HG03135 (cell line): ENCODE measurements around the gene KRT3.

Experiments
- ATAC-seq: cut with Tn5 transposase; IDR thresholded peaks from one replicate; pipeline ENCODE4 v1.9.1; 2021; ENCODE audit warnings: mild to moderate bottlenecking, moderate library complexity; ENCODE audit not compliant: unreplicated experiment

Gene KRT3

GRCh38 chr12:52827499-52828090 lies 31.7 kb upstream of the KRT3 start:
- ATAC-seq, result no peak

GRCh38 chr12:52826611-52827498 lies 30.9 kb upstream of the KRT3 start:
- no peak for ATAC-seq

- ATAC-seq, result no peak
Measured at GRCh38 chr12:52825961-52826360, 30.0 kb upstream of the KRT3 start.

GRCh38 chr12:52824741-52825410 lies 29.0 kb upstream of the KRT3 start:
- ATAC-seq, result no peak

GRCh38 chr12:52823761-52824450 lies 28.0 kb upstream of the KRT3 start:
- ATAC-seq, result no peak

GRCh38 chr12:52822771-52823510 lies 27.0 kb upstream of the KRT3 start:
- ATAC-seq, result no peak

GRCh38 chr12:52821826-52822660 lies 26.1 kb upstream of the KRT3 start:
- ATAC-seq, result no peak

GRCh38 chr12:52821071-52821730 lies 25.3 kb upstream of the KRT3 start:
- no peak for ATAC-seq

- ATAC-seq, result no peak
Measured at GRCh38 chr12:52820521-52820920, 24.6 kb upstream of the KRT3 start.

GRCh38 chr12:52819731-52820510 lies 24.0 kb upstream of the KRT3 start:
- ATAC-seq, result no peak

- ATAC-seq, result no peak
Measured at GRCh38 chr12:52818887-52819420, 23.0 kb upstream of the KRT3 start.

- ATAC-seq, result no peak
Measured at GRCh38 chr12:52818388-52818787, 22.5 kb upstream of the KRT3 start.

- ATAC-seq, result no peak
Measured at GRCh38 chr12:52817699-52818238, 21.9 kb upstream of the KRT3 start.

GRCh38 chr12:52817003-52817698 lies 21.2 kb upstream of the KRT3 start:
- ATAC-seq, result no peak

GRCh38 chr12:52815676-52816588 lies 20.0 kb upstream of the KRT3 start:
- ATAC-seq, result no peak

- no peak for ATAC-seq
Measured at GRCh38 chr12:52815161-52815560, 19.2 kb upstream of the KRT3 start.
